ENCODE measurements around the gene TAF10.

TAF10 gene

DNA sequence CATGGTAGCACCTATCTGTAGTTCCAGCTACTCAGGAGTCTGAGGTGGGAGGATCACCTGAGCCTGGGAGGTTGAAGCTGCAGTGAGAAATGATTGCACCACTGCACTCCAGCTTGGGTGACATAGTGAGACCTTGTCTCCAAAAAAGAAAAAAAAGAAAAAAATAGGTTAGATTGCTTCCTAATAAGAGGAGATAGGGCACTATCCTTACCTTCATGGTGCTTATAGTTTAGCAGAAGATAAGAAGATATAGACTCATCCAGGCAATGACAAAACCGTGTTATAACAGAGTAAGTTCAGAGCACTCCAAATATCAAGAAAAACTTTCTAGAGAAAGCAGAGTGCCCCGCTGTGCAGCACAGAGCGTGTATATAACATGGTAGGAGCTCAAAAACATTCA is 50.7 kb downstream of the TAF10 start:
- no peaks in the 10 kb centered on the region for H3K9me3 ChIP-seq (ENCODE audit: severe bottlenecking)
- H3K27me3 ChIP-seq (ENCODE audit: insufficient read depth, low read depth, severe bottlenecking), result no peaks in the 10 kb centered on the region
- no peak for DNase-seq
- H3K4me3 ChIP-seq (ENCODE audit: low read depth, low read length), result no peak overlapping the region
- H3K36me3 ChIP-seq, result no peaks in the 10 kb centered on the region
- TF ChIP-seq, protein P1, sequence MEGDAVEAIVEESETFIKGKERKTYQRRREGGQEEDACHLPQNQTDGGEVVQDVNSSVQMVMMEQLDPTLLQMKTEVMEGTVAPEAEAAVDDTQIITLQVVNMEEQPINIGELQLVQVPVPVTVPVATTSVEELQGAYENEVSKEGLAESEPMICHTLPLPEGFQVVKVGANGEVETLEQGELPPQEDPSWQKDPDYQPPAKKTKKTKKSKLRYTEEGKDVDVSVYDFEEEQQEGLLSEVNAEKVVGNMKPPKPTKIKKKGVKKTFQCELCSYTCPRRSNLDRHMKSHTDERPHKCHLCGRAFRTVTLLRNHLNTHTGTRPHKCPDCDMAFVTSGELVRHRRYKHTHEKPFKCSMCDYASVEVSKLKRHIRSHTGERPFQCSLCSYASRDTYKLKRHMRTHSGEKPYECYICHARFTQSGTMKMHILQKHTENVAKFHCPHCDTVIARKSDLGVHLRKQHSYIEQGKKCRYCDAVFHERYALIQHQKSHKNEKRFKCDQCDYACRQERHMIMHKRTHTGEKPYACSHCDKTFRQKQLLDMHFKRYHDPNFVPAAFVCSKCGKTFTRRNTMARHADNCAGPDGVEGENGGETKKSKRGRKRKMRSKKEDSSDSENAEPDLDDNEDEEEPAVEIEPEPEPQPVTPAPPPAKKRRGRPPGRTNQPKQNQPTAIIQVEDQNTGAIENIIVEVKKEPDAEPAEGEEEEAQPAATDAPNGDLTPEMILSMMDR (IDR thresholded peaks at IDR 0.05; ENCODE audit: low read depth, low read length), result no peak
- H3K27ac ChIP-seq, result no peak overlapping the region

All from WERI-Rb-1 (cell line).